Suprapubic skin (tissue), 4 donors: ENCODE measurements around the gene DAB2IP.

Experiments
- EP300 ChIP-seq: sonication (generic); formaldehyde crosslinking; IDR thresholded peaks from one replicate; pipeline ENCODE4 v1.6.1; 2017; ENCODE audit warnings: antibody characterized with exemption
- POLR2A ChIP-seq, 2 donors: fragments of 450-650 bp; IDR thresholded peaks; one replicate each; pipeline ENCODE4 v1.6.1; 2017; ENCODE audit warnings: antibody characterized with exemption in 2 of 2, mild to moderate bottlenecking in 2 of 2, moderate library complexity in 2 of 2
- POLR2AphosphoS5 ChIP-seq, 3 donors: sonication (generic); formaldehyde crosslinking; IDR thresholded peaks; one replicate each; pipeline ENCODE4 v1.6.1; 2017; ENCODE audit warnings: antibody characterized with exemption in 3 of 3
- TF ChIP-seq, protein P1 (sequence below), 2 donors: fragments of 200-600 bp in 1 of 2; fragments of 450-650 bp in 1 of 2; sonication (generic) in 1 of 2; IDR thresholded peaks; one replicate each; pipeline ENCODE4 v1.5.1; 2016 to 2019; ENCODE audit warnings: antibody characterized with exemption in 2 of 2, mild to moderate bottlenecking in 1 of 2, moderate library complexity in 1 of 2

DNA sequence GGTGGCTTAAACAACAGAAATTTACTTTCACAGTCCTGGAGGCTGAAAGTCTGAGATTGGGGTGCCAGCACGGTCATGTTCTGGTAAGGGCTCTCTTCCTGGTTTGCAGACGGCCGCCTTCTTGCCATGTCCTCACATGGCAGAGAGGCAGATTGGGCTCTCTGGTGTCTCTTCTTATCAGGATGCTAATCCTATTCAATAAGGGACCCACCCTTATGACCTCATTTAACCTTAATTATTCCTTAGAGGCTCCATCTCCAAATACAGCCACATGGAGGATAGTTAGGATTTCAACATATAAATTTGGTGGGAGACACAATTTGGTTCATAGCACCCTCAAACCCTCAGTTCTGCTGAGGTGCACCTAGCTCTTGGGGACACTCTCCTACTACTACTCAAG lies 180.4 kb downstream of the DAB2IP start:
- TF ChIP-seq EP300 (no peak), POLR2A (IDR thresholded peaks at IDR 0.05) (no peak), POLR2AphosphoS5 (IDR thresholded peaks at IDR 0.05) (no peak)
- TF ChIP-seq, protein P1, sequence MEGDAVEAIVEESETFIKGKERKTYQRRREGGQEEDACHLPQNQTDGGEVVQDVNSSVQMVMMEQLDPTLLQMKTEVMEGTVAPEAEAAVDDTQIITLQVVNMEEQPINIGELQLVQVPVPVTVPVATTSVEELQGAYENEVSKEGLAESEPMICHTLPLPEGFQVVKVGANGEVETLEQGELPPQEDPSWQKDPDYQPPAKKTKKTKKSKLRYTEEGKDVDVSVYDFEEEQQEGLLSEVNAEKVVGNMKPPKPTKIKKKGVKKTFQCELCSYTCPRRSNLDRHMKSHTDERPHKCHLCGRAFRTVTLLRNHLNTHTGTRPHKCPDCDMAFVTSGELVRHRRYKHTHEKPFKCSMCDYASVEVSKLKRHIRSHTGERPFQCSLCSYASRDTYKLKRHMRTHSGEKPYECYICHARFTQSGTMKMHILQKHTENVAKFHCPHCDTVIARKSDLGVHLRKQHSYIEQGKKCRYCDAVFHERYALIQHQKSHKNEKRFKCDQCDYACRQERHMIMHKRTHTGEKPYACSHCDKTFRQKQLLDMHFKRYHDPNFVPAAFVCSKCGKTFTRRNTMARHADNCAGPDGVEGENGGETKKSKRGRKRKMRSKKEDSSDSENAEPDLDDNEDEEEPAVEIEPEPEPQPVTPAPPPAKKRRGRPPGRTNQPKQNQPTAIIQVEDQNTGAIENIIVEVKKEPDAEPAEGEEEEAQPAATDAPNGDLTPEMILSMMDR (IDR thresholded peaks at IDR 0.05): no peak
